ENCODE results near the gene NPHP4. TPM values are rescaled to one million over a fixed set of nuclear protein-coding genes. Genes with fewer than 3 reads are reported as not detected.
A peak's percentile ranks its signal among the peaks of the same experiment; 100 is the strongest.
"Not testable (repeated sequence)": the region's sequence is repeated elsewhere in the genome, so short reads cannot be mapped to it uniquely, and the experiment has no call there.

Gene NPHP4
- polyA plus RNA-seq, 3 donors from 2014 or later: 0.59 to 1.4 (median 1.00) TPM

DNA sequence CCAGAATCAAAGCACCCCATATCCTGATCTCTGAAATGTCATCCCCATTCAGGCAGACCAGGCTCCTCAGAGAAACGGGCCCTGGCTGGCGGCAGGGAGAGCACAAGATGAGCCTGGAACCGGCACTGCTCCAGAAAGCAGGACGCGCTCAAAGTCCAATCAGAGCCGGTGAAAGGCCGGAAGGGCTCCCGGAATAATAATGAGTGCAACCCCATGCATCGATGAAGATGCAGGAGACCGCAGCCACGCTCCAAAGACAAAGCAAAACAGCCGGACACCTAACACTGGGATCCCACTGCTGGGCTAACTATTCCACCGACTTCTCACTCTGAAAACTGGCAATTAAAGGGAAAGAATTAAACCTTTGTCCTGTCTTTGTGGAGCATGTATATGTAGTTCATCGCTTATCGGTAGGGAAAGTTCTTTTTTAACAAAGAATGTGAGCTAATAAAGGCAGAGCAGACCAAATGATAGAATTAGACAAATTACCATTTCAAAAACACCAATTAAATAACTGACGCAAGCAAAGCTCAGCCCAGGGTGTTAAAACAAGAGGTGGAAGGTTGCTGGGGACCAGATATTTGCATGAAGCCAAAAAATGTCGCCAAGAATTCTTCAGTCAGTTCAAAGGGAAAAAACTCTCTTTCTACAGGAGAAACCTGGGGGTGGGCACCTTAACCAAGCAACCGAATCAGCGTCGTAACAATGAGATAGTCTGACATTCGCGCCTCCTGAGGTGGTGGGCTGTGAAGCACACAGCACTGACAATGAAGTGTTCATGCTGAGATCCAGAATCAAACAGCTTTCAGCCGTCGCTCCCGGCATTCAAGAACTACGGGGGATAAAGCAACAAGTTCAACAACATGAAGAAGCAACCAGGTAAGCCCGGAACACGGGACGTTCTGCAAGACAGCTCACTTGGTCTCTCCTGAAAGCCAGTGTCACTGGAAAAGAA lies 95.2 kb downstream of the NPHP4 start:
- no peak for DNase-seq
- Mint-ChIP-seq H3K4me1 (peaks cover 5 to 8% of the 10 kb centered on the region in 2 donors), H3K27ac (no peak overlapping the region), H3K27me3 (ENCODE audit: low read depth in 3 of 3) (peaks cover 0 to 2% (median 2%) of the 10 kb centered on the region in 3 donors), H3K36me3 (peaks cover 5 to 29% (median 11%) of the 10 kb centered on the region in 3 donors), H3K4me3 (no peak overlapping the region), H3K9me3 (no peaks in the 10 kb centered on the region)

DNA sequence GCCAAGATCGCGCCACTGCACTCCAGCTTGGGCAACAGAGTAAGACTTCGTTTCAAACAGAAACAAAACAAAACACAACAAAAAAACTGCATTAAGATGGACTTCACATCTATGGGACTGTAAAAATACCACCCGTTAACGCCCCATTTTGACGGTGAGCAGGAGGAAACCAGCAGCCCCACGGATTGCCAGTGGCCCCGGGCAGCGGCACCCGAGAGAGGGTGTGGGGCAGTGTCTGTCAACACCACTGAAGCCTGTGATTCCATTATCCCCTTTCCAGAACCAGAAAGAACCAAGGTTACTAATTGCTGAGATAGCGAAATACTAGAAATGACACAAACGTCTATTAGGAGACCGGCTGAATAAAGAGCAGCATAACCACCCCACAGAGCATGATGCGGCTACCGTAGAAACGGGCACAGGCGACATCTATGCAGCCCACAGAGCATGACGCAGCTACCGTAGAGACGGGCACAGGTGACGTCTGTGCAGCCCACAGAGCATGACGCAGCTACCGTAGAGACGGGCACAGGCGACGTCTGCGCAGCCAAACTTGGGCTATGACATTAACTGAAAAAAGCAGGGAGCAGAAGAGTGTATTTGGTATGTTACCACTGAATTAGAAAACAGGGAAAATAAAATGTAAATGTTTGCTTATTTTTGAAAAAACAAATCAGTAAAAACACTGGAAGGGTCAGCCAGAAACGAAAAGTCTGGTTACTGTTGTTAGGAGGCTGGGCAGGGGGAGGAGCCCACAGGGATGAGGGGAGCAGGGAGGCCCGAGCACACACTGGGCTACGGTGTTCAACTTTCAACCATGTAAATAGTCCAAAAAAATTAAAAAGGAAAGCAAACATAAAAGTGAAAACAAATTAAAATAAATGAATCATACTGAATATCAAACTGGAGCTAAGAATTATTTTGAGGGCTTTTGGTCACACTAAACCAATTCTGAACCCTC lies 96.5 kb downstream of the NPHP4 start:
- Mint-ChIP-seq H3K27me3 (ENCODE audit: low read depth in 3 of 3) (peaks cover 0 to 2% (median 2%) of the 10 kb centered on the region in 3 donors), H3K36me3 (peaks cover 5 to 29% (median 11%) of the 10 kb centered on the region in 3 donors), H3K27ac (no peak overlapping the region), H3K4me1 (no peaks in the 10 kb centered on the region), H3K4me3 (no peak overlapping the region), H3K9me3 (no peaks in the 10 kb centered on the region)
- no peak for DNase-seq

DNA sequence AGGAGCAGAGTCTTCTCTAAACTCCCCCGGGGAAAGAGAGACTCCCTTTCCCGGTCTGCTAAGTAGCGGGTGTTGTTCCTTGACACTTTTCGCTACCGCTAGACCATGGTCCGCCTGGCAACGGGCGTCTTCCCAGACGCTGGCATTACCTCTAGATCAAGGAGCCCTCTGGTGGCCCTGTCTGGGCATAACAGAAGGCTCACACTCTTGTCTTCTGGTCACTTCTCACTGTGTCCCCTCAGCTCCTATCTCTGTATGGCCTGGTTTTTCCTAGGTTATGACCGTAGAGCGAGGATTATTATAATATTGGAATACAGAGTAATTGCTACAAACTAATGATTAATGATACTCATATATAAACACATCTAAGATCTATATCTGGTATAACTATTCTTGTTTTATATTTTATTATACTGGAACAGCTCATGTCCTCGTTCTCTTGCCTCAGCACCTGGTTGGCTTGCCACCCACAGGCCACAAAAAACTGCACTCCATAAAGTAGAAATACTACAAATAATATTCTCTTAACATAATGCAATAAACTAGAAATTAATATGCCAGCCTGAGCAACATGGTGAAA lies 98.4 kb downstream of the NPHP4 start:
- not testable (repeated sequence) for H3K9me3 Mint-ChIP-seq; H3K27ac Mint-ChIP-seq; H3K4me1 Mint-ChIP-seq; DNase-seq; H3K27me3 Mint-ChIP-seq (ENCODE audit: low read depth in 3 of 3); H3K4me3 Mint-ChIP-seq
- H3K36me3 Mint-ChIP-seq: peaks cover 5 to 27% (median 11%) of the 10 kb centered on the region in 3 donors

DNA sequence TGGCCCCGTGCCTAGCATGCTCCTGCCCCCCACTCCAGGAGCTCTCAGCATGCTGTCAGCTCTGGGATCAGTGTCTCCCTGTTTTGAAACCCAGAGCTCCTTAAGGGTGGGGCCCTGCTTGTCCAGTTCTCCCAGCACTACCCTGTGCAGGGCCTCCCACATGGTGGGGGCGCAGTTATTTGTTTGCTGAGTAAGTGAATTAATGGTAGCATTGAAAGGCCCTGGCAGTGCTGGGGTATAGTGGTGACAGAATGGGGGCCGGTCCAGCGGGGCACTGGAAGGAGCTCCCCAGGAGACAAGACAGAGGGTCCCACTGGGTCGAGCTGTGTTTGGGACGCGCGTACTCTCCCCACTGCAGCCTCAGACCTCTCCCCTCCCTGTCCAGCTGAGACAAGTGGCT lies 99.9 kb downstream of the NPHP4 start:
- Mint-ChIP-seq H3K4me3 (no peak overlapping the region), H3K27me3 (ENCODE audit: low read depth in 3 of 3) (peaks cover 0 to 2% (median 2%) of the 10 kb centered on the region in 3 donors), H3K4me1 (no peaks in the 10 kb centered on the region), H3K36me3 (peaks cover 5 to 16% (median 11%) of the 10 kb centered on the region in 3 donors), H3K27ac (no peak overlapping the region), H3K9me3 (no peaks in the 10 kb centered on the region)
- DNase-seq: no peak

DNA sequence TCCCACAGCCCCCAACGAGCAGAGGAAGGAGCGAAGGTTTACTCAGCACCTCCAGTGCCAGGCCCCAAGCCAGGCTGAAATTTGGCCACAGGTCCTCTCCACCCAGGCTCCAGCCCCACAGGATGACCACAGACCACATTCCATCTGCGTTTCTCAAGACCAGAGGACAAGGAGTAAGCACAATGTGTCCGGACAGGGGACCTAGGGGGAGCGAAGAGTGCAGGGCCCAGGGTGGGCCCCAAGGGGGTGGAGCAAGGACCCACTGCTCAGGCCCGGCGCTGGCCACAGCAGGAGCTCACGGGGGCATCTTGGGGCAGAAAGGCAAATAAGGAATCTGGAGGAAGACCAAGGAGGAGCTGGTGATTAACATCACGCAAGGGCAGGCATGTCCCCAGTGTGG lies 100.5 kb downstream of the NPHP4 start:
- DNase-seq: no peak
- H3K27me3 Mint-ChIP-seq (ENCODE audit: low read depth in 3 of 3): peaks cover 0 to 2% (median 0%) of the 10 kb centered on the region in 3 donors
- H3K9me3 Mint-ChIP-seq: no peaks in the 10 kb centered on the region
- no peaks in the 10 kb centered on the region for H3K4me1 Mint-ChIP-seq
- peaks cover 0 to 13% (median 10%) of the 10 kb centered on the region in 3 donors for H3K36me3 Mint-ChIP-seq
- H3K27ac Mint-ChIP-seq: no peak overlapping the region
- no peak overlapping the region for H3K4me3 Mint-ChIP-seq

DNA sequence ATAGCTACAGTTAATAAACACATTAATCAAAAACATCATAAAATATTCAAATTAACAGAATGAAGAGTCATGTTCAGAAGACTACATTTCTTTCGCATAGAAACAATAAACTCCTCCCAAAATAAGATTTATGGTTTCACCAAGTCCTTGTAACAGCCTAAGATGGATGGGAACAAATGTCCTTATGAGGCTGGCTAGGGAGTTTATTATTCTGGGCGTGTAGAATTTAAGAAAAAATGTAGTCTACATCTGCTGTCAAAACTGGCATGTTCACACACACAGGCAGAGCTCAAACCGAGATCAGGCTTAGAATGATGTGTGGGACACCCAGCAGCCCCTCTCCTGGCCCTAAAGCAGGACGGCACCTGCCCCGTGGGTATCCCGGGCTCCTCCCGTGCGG lies 101.1 kb downstream of the NPHP4 start:
- no peaks in the 10 kb centered on the region for H3K4me1 Mint-ChIP-seq
- no peaks in the 10 kb centered on the region for H3K9me3 Mint-ChIP-seq
- peaks cover 0 to 13% (median 7%) of the 10 kb centered on the region in 3 donors for H3K36me3 Mint-ChIP-seq
- H3K27ac Mint-ChIP-seq: no peak overlapping the region
- DNase-seq: no peak
- H3K27me3 Mint-ChIP-seq (ENCODE audit: low read depth in 3 of 3): peaks cover 0 to 2% (median 0%) of the 10 kb centered on the region in 3 donors
- H3K4me3 Mint-ChIP-seq: no peak overlapping the region

DNA sequence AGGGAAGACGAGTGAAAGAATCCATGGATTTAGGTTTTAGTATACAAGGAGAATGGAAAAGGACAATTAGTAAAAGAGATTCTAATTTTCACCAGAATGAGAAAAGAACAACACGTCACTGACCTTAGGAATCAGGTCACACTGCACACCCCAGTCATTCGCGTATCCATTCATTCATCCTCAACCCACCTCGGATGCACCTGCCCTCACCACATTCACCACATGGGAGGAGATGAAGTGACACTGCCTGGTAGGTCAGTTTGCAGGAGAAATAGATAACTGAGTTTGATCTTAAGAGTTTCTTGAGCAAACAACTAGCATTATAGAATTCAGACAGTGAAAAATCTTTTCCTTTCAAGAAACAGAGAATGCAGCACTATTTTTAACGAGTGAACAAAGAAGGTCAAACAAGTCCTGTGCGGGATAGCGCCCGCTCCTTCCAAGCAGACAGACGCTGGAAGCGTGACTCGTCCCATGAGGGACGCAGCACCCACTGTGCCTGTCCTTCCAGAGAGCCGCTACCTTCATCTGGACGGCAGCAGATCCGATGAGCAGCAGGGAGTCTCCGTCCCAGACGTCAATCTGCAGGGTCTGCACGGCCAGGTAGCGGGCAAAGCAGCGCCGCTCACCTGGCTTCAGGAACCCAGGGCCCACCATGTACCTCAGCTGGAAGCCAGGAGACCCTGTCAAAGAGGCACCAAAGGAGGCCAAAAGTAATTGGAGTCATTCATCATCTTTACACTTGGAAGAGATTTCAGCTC lies 101.7 kb downstream of the NPHP4 start:
- Mint-ChIP-seq H3K27me3 (ENCODE audit: low read depth in 3 of 3) (peaks cover 0 to 2% (median 0%) of the 10 kb centered on the region in 3 donors), H3K27ac (peak overlapping the region in 1 of 6 donors; percentile 51), H3K4me3 (no peak overlapping the region), H3K4me1 (no peaks in the 10 kb centered on the region), H3K9me3 (no peaks in the 10 kb centered on the region), H3K36me3 (peaks cover 0 to 13% (median 7%) of the 10 kb centered on the region in 3 donors)
- no peak for DNase-seq

DNA sequence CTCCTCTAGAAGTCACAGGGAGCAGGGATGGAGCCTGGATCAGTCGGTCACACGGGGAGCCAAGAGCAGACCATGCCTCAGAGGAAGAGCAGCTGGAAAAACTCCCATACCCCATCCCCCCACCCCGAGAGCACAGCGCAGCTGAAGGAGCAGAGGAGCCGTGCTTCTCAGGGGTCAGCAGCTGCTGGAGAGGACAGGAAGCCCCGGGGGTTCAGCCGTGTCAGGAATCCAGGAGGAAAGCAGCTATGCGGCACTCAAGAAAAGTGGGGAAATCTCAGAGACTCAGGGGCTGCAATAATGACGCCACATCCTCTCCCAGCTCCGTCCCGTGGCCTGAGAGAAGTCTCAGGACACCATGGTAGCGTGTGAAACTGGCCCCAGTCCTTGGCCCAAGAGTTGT lies 102.3 kb downstream of the NPHP4 start:
- H3K9me3 Mint-ChIP-seq: no peaks in the 10 kb centered on the region
- H3K27ac Mint-ChIP-seq: peak overlapping the region in 1 of 6 donors; percentile 51
- H3K36me3 Mint-ChIP-seq: peaks cover 0 to 12% (median 6%) of the 10 kb centered on the region in 3 donors
- H3K4me3 Mint-ChIP-seq: no peak overlapping the region
- no peaks in the 10 kb centered on the region for H3K4me1 Mint-ChIP-seq
- no peak for DNase-seq
- peaks cover 0 to 1% (median 0%) of the 10 kb centered on the region in 3 donors for H3K27me3 Mint-ChIP-seq (ENCODE audit: low read depth in 3 of 3)

DNA sequence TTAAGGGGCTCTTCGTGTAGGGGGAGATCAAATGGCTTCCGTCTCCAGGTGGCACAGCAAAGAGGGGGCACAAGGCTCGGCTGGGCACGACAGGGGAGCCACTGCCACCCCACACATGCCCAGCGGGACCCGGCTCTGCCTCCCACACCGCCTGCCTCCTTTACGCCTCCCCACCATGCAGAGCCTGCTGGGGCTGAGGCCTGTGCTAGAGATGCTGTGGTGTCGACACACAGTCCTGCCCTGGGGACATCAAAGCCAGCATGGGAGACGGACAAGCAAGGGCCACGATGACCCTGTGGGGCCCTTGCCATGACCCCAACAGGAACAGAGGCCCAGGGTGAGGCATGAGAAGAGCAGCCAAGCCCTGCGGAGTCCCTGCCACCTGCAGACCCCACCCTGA lies 102.8 kb downstream of the NPHP4 start:
- H3K36me3 Mint-ChIP-seq: peaks cover 0 to 8% (median 2%) of the 10 kb centered on the region in 3 donors
- H3K9me3 Mint-ChIP-seq: no peaks in the 10 kb centered on the region
- no peak overlapping the region for H3K4me3 Mint-ChIP-seq
- no peaks in the 10 kb centered on the region for H3K27me3 Mint-ChIP-seq (ENCODE audit: low read depth in 3 of 3)
- no peak for DNase-seq
- no peak overlapping the region for H3K27ac Mint-ChIP-seq
- H3K4me1 Mint-ChIP-seq: no peaks in the 10 kb centered on the region

DNA sequence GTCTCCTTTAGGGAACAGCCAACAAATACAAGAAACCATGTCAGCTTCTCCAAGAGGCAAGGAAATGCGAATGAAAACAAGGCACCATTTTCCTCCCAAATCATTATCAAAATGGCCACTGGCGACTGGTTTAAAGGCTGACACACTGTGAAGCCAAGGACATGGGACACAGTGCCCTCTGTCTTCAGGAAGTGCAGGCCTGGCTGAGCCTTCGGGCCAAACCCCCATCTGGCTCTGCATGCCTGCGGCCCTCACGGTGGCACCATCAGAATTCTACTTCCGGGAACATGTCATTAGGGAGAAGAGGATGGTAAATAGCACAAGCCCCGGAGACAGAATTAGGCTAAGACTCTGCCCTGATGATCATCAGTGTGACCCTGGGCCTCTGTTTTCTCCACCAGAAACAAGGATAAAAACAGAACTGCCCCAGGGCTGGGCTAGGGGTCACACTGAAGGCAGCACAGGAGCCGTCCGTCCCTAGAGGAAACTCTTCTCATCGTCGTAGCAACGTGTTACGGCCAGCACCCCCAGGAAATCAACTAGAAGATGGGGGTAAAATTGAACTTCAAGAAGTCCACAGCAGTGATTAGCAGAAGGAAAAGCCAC lies 103.5 kb downstream of the NPHP4 start:
- H3K36me3 Mint-ChIP-seq: peaks cover 0 to 4% (median 0%) of the 10 kb centered on the region in 3 donors
- H3K27me3 Mint-ChIP-seq (ENCODE audit: low read depth in 3 of 3): no peaks in the 10 kb centered on the region
- H3K27ac Mint-ChIP-seq: no peak overlapping the region
- H3K9me3 Mint-ChIP-seq: no peaks in the 10 kb centered on the region
- no peak overlapping the region for H3K4me3 Mint-ChIP-seq
- H3K4me1 Mint-ChIP-seq: no peaks in the 10 kb centered on the region
- DNase-seq: no peak

DNA sequence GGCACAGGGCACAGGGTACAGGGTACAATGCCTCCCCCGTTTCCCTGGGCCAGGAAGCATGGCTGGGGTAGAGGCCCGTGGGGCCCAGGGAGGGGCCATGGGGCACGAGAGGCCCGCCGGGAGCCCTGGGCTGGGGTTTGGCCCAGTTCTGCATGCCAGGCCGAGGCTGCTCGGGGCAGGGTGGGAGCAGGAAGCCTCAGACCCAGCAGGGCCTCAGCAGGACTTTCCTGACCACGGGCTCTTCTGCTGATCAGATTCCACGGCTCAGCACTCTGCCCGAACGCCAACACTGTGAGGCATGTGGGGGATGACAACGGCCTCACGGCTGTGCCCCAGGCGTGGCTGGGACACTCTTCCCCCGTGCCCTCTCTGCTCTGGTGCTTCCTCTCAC lies 104.3 kb downstream of the NPHP4 start:
- Mint-ChIP-seq H3K9me3 (no peaks in the 10 kb centered on the region), H3K4me3 (no peak overlapping the region), H3K36me3 (peaks cover 0 to 3% (median 0%) of the 10 kb centered on the region in 3 donors), H3K27me3 (ENCODE audit: low read depth in 3 of 3) (peaks cover 0 to 1% (median 0%) of the 10 kb centered on the region in 3 donors), H3K27ac (no peak overlapping the region), H3K4me1 (no peaks in the 10 kb centered on the region)
- DNase-seq: no peak

DNA sequence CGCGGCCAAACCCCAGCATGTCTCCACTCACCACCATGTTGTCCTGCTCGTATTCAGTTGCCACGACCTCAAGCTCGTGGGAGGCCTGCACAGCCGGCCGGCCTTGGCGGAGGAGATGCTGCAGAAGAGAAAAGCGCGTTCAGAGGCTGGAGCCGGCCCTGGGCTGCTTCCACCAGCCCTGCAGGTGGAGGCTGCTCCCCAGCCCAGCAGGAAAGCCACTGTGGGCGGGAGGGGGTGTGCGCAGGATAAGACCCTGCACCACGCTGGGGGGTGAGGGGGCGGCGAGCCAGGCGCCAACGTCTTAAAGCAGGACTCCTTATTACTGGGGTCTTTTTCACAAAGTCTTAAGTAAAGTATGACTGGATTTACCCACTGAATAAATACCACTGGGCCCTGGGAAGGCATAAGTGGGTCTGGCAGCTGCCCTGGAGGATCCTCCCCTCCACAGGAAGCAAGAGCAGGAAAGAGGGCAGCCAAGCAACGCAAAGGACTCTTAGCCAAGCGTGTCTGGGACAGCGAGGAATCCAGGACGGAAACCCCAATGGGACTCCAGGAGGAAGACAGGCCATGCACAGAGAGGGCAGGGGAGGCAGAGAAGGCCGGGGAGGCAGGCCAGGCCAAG lies 104.8 kb downstream of the NPHP4 start:
- Mint-ChIP-seq H3K9me3 (no peaks in the 10 kb centered on the region), H3K27ac (no peak overlapping the region), H3K4me1 (no peaks in the 10 kb centered on the region), H3K36me3 (peaks cover 0 to 3% (median 0%) of the 10 kb centered on the region in 3 donors), H3K4me3 (no peak overlapping the region), H3K27me3 (ENCODE audit: low read depth in 3 of 3) (peaks cover 0 to 1% (median 0%) of the 10 kb centered on the region in 3 donors)
- no peak for DNase-seq

All from immature natural killer cell (primary cell).